IMR-90 (cell line): Measurements from ENCODE around the gene COL24A1. TPM values are rescaled to one million over a fixed set of nuclear protein-coding genes. Genes with fewer than 3 reads are reported as not detected.

ENCODE experiments used
- ATAC-seq: fragments of 200-7000 bp; cut with Tn5 transposase; 2 replicates; pipeline ENCODE4 v1.9.1; 2020; ENCODE audit warnings: low read depth, mild to moderate bottlenecking, moderate library complexity
- BruUV-seq: library from RNA; stranded (reverse); fragments of 400-500 nt; replicated peaks from 2 replicates; lab custom pipeline; 2021; lab: Mats Ljungman, UMichigan
- CTCF ChIA-PET: fragments of 300-600 bp; formaldehyde crosslinking; extraction: SDS; loops from one replicate; lab custom pipeline; 2021; ENCODE audit warnings: antibody characterized with exemption; lab: Yijun Ruan, JAX
- POLR2A ChIA-PET: fragments of 300-600 bp; sonication (Branson Sonifier 250); formaldehyde crosslinking; loops from one replicate; lab custom pipeline; 2022; ENCODE audit warnings: antibody characterized with exemption; ENCODE audit not compliant: unreplicated experiment; lab: Charles Lee
- DNase-seq: peaks from one replicate; pipeline ENCODE4 v3.0.0; 2013
- H2AFZ ChIP-seq: replicated peaks from 2 replicates; pipeline ENCODE3; 2013; ENCODE audit warnings: low read length, mild to moderate bottlenecking; ENCODE audit not compliant: poor library complexity
- H2AK5ac ChIP-seq: 2 replicates; pipeline ENCODE4 v1.6.1; 2013; ENCODE audit warnings: low read depth, low read length, inconsistent platforms
- H2AK9ac ChIP-seq: replicated peaks from 2 replicates; pipeline ENCODE3; 2013; ENCODE audit warnings: mild to moderate bottlenecking, low read depth, low read length, moderate library complexity; ENCODE audit not compliant: poor library complexity
- H2BK120ac ChIP-seq: 2 replicates; pipeline ENCODE4 v1.6.1; 2013; ENCODE audit warnings: low read depth, low read length, inconsistent platforms
- H2BK15ac ChIP-seq: 3 replicates; pipeline ENCODE4 v1.6.1; 2013; ENCODE audit warnings: low read depth, low read length, inconsistent platforms
- H2BK20ac ChIP-seq: 2 replicates; pipeline ENCODE4 v1.6.1; 2013; ENCODE audit warnings: low read depth, mild to moderate bottlenecking, inconsistent platforms, low read length, moderate library complexity
- H2BK5ac ChIP-seq: 2 replicates; pipeline ENCODE4 v1.6.1; 2013; ENCODE audit warnings: mild to moderate bottlenecking, low read depth, low read length, inconsistent platforms; ENCODE audit not compliant: poor library complexity, severe bottlenecking
- H3K14ac ChIP-seq: replicated peaks from 2 replicates; pipeline ENCODE4 v1.6.1; 2013; ENCODE audit warnings: low read depth, low read length, inconsistent platforms
- H3K18ac ChIP-seq: 2 replicates; pipeline ENCODE4 v1.6.1; 2013; ENCODE audit warnings: low read depth, low read length, control low read depth
- H3K23ac ChIP-seq: 2 replicates; pipeline ENCODE4 v1.6.1; 2013; ENCODE audit warnings: low read depth, low read length, inconsistent platforms
- H3K27ac ChIP-seq: 2 replicates; pipeline ENCODE4 v1.5.1; 2013; ENCODE audit warnings: mild to moderate bottlenecking, control low read depth, low read length; ENCODE audit not compliant: insufficient read depth
- H3K27me3 ChIP-seq: 2 replicates; pipeline ENCODE4 v1.6.1; 2013; ENCODE audit warnings: low read length; ENCODE audit not compliant: control insufficient read depth, insufficient read depth
- H3K36me3 ChIP-seq: 2 replicates; pipeline ENCODE4 v1.6.1; 2013; ENCODE audit warnings: low read length, mixed read lengths; ENCODE audit not compliant: control insufficient read depth, insufficient read depth
- H3K4ac ChIP-seq: 2 replicates; pipeline ENCODE4 v1.6.1; 2013; ENCODE audit warnings: low read depth, low read length, inconsistent platforms
- H3K4me1 ChIP-seq: 2 replicates; pipeline ENCODE4 v1.6.1; 2013; ENCODE audit warnings: low read length, mixed read lengths; ENCODE audit not compliant: control insufficient read depth, insufficient read depth
- H3K4me2 ChIP-seq: 2 replicates; pipeline ENCODE4 v1.6.1; 2013; ENCODE audit warnings: low read depth, mild to moderate bottlenecking, control low read depth, low read length, moderate library complexity
- H3K4me3 ChIP-seq: 2 replicates; pipeline ENCODE4 v1.5.1; 2013; ENCODE audit warnings: low read depth, mild to moderate bottlenecking, control low read depth, low read length, moderate library complexity; ENCODE audit not compliant: insufficient read depth
- H3K56ac ChIP-seq: 2 replicates; pipeline ENCODE4 v1.6.1; 2013; ENCODE audit warnings: low read length, inconsistent platforms; ENCODE audit not compliant: insufficient read depth; ENCODE audit errors: extremely low read depth
- H3K79me1 ChIP-seq, 2 experiments: 2 replicates each; pipeline ENCODE4 v1.6.1; 2013; ENCODE audit warnings: low read length in 2 of 2, inconsistent platforms in 1 of 2, low read depth in 1 of 2
- H3K9ac ChIP-seq: 2 replicates; pipeline ENCODE4 v1.6.1; 2013; ENCODE audit warnings: low read depth, low read length, control low read depth
- H3K9me1 ChIP-seq: 2 replicates; pipeline ENCODE4 v1.6.1; 2013; ENCODE audit warnings: low read length, inconsistent platforms; ENCODE audit not compliant: insufficient read depth
- H3K9me3 ChIP-seq: 2 replicates; pipeline ENCODE4 v1.6.1; 2013; ENCODE audit warnings: low read length; ENCODE audit not compliant: control insufficient read depth, insufficient read depth
- H4K20me1 ChIP-seq: 2 replicates; pipeline ENCODE4 v1.6.1; 2013; ENCODE audit warnings: low read length, inconsistent platforms; ENCODE audit not compliant: insufficient read depth
- H4K5ac ChIP-seq: 2 replicates; pipeline ENCODE4 v1.6.1; 2013; ENCODE audit warnings: mild to moderate bottlenecking, low read depth, low read length, control low read depth
- H4K8ac ChIP-seq, 2 experiments: 2 replicates each; pipeline ENCODE4 v1.6.1; 2013; ENCODE audit warnings: low read depth in 2 of 2, low read length in 2 of 2, control low read depth in 1 of 2, inconsistent platforms in 1 of 2
- H4K91ac ChIP-seq: 2 replicates; pipeline ENCODE4 v1.6.1; 2013; ENCODE audit warnings: low read depth, low read length, inconsistent platforms; ENCODE audit not compliant: insufficient read depth
- CTCF ChIP-seq: conservative IDR thresholded peaks from 2 replicates; pipeline ENCODE4 v1.5.1; 2012; ENCODE audit warnings: mild to moderate bottlenecking, low read depth, low read length, improper control_type of control experiment
- RAD21 ChIP-seq: IDR thresholded peaks from 2 replicates; pipeline ENCODE4 v1.6.1; 2012; ENCODE audit warnings: low read length, improper control_type of control experiment
- RCOR1 ChIP-seq: IDR thresholded peaks from 2 replicates; pipeline ENCODE4 v1.6.1; 2012; ENCODE audit warnings: mild to moderate bottlenecking, low read length, improper control_type of control experiment; ENCODE audit not compliant: insufficient replicate concordance
- RFX5 ChIP-seq: IDR thresholded peaks from 2 replicates; pipeline ENCODE4 v1.8.0; 2012; ENCODE audit warnings: low read depth, mild to moderate bottlenecking, low read length, moderate library complexity
- SMC3 ChIP-seq: fragments of 150-350 bp; IDR thresholded peaks from 2 replicates; pipeline ENCODE4 v1.6.1; 2016; ENCODE audit warnings: low read depth, mild to moderate bottlenecking, antibody characterized with exemption, low read length, moderate library complexity
- WGBS, 2 experiments: methylation state at CpG; one replicate each; pipeline versions ENCODE4 v1.1.5 to v1.1.7; 2013; ENCODE audit warnings: missing lambda C conversion rate in 2 of 2; ENCODE audit not compliant: insufficient read length in 1 of 2; ENCODE audit errors: extremely low coverage in 2 of 2; 5-methylcytosine and 5-hydroxymethylcytosine counted together
- dilution Hi-C: fragments of 300-500 bp; cut with HindIII; formaldehyde crosslinking; loops from one replicate; pipeline ENCODE4 v1.14.3; 2018; ENCODE audit warnings: low sequenced_read_pairs; ENCODE audit not compliant: unreplicated experiment
- in situ Hi-C: fragments of 300-500 bp; cut with MboI; formaldehyde crosslinking; loops from 3 replicates; pipeline ENCODE4 v1.14.3; 2019; ENCODE audit warnings: low sequenced_read_pairs, inconsistent platforms, mixed read lengths
- intact Hi-C: fragments of 100-400 bp; cut with micrococcal nuclease; formaldehyde crosslinking; loops from 2 replicates; pipeline ENCODE4 v1.10.0; 2022
- polyA plus RNA-seq, 3 experiments: library from polyadenylated mRNA; depleted of rRNA; stranded (reverse); fragments of >200 nt; gene quantifications; 2 replicates each; pipeline ENCODE4 v1.2.3, GENCODE V29; 2012; ENCODE audit warnings: low replicate concordance in 1 of 3
- total RNA-seq: library from RNA; depleted of rRNA; stranded (reverse); fragments of >200 nt; gene quantifications from 2 replicates; pipeline ENCODE4 v1.2.3, GENCODE V29; 2012

COL24A1 gene
- total and polyA plus RNA-seq, 2 of the 4 experiments (the other 2 are of a cell fraction): 1.4 to 2.2 TPM

GRCh38 chr1:86018283-86018923 is 138.2 kb downstream of the COL24A1 start:
- ChIA-PET POLR2A (interaction anchor here (0.7 kb wide), 1 partner anchor 376 kb away, joined by 3 read pairs; no protein-coding TSS in a partner anchor), CTCF (interaction anchor here (0.6 to 1.3 kb wide), 10 partner anchors 13 to 122 kb away, joined by 3 to 5 read pairs (median 3); no protein-coding TSS in a partner anchor)
- ATAC-seq: peak; percentile 67; the same call in 1 of the 2 replicates
- Histone ChIP-seq H3K4me1 (no peaks in the 10 kb centered on the region), H2AK9ac (no peak overlapping the region), H3K4me2 (no peak overlapping the region), H2BK120ac (no peak overlapping the region), H4K8ac (no peak overlapping the region), H3K18ac (no peak overlapping the region), H3K27ac (no peak overlapping the region), H3K36me3 (no peaks in the 10 kb centered on the region), H3K27me3 (no peaks in the 10 kb centered on the region), H3K9ac (no peak overlapping the region), H4K20me1 (no peaks in the 10 kb centered on the region), H4K5ac (no peak overlapping the region), H3K4me3 (no peak overlapping the region), H3K4ac (no peak overlapping the region), H3K9me3 (no peaks in the 10 kb centered on the region), H3K9me1 (no peaks in the 10 kb centered on the region), H2BK5ac (no peak overlapping the region), H2BK15ac (no peak overlapping the region), H4K91ac (no peak overlapping the region), H3K14ac (no peak overlapping the region), H2AFZ (no peak overlapping the region), H2BK20ac (no peak overlapping the region), H2AK5ac (no peak overlapping the region), H3K23ac (no peak overlapping the region), H3K79me1 (no peaks in the 10 kb centered on the region), H3K56ac (no peak overlapping the region)
- in situ Hi-C loops (no loop called here), dilution Hi-C loops (no loop called here), intact Hi-C loops (loop anchor here (1.0 to 5.0 kb wide), 4 partner anchors 124 to 431 kb away; partner anchors contain the start of gene ZNHIT6)
- TF ChIP-seq RFX5 (no peak), RAD21 (peak; percentile 62), CTCF (peak; percentile 68), RCOR1 (no peak), SMC3 (peak; percentile 59)
- BruUV-seq: no TSS peak
- DNase-seq: peak; percentile 23
- WGBS, 2 experiments: no CpG with 5 or more reads among the region's 2 CpGs
